Breast epithelium (tissue), 4 donors: ENCODE data around the gene SYNE2. TPM values are rescaled to one million over a fixed set of nuclear protein-coding genes. Genes with fewer than 3 reads are reported as not detected.

Experiments used
- DNase-seq, 2 donors: peaks; one replicate each; pipeline ENCODE4 v3.0.0-alpha.2; 2019; ENCODE audit warnings: low spot score in 2 of 2
- H3K27ac ChIP-seq, 2 donors: fragments of 200-600 bp; sonication (generic) in 1 of 2; one replicate each; pipeline ENCODE4 v1.5.1; 2016 to 2019; ENCODE audit warnings: mild to moderate bottlenecking in 1 of 2
- H3K27me3 ChIP-seq, 2 donors: fragments of 200-600 bp; sonication (generic) in 1 of 2; one replicate each; pipeline versions ENCODE4 v1.5.1 to v1.6.0; 2017 to 2019; ENCODE audit warnings: control low read depth in 1 of 2, mild to moderate bottlenecking in 1 of 2
- H3K36me3 ChIP-seq: fragments of 200-600 bp; one replicate; pipeline ENCODE4 v1.5.1; 2019
- H3K4me1 ChIP-seq, 2 donors: fragments of 200-600 bp; sonication (generic); one replicate each; pipeline ENCODE4 v1.5.1; 2016 to 2019; ENCODE audit warnings: control low read depth in 1 of 2
- H3K4me3 ChIP-seq, 3 donors: fragments of 200-600 bp; sonication (generic); 1 replicate in 2 of 3; 2 replicates in 1 of 3; pipeline ENCODE4 v1.5.1; 2016 to 2019; ENCODE audit warnings: mild to moderate bottlenecking in 3 of 3, moderate library complexity in 2 of 3
- H3K9me3 ChIP-seq, 2 donors: fragments of 200-600 bp; sonication (generic) in 1 of 2; one replicate each; pipeline ENCODE4 v1.5.1; 2016 to 2019; ENCODE audit warnings: control low read depth in 1 of 2
- CTCF ChIP-seq, 3 donors: fragments of 450-650 bp; IDR thresholded peaks; one replicate each; pipeline ENCODE4 v1.5.1; 2016 to 2017; ENCODE audit warnings: antibody characterized with exemption in 3 of 3, mild to moderate bottlenecking in 3 of 3, moderate library complexity in 3 of 3
- POLR2A ChIP-seq: fragments of 450-650 bp; IDR thresholded peaks from one replicate; pipeline ENCODE4 v1.6.1; 2016; ENCODE audit warnings: antibody characterized with exemption, mild to moderate bottlenecking, moderate library complexity
- POLR2AphosphoS5 ChIP-seq, 3 donors: sonication (generic); formaldehyde crosslinking; IDR thresholded peaks; one replicate each; pipeline ENCODE4 v1.6.1; 2017; ENCODE audit warnings: antibody characterized with exemption in 3 of 3
- intact Hi-C: fragments of 100-400 bp; cut with DNase I; formaldehyde crosslinking; loops from one replicate; pipeline ENCODE4 v1.15.1; 2023; ENCODE audit warnings: low total_unique reads
- total RNA-seq, 3 donors: library from RNA; depleted of rRNA; stranded (reverse); fragments of >200 nt; gene quantifications; one replicate each; pipeline ENCODE4 v1.1.0, GENCODE V29; 2016

The SYNE2 gene
- total RNA-seq, 3 donors from 2014 or later: 81.4 to 308 (median 303) TPM

DNA sequence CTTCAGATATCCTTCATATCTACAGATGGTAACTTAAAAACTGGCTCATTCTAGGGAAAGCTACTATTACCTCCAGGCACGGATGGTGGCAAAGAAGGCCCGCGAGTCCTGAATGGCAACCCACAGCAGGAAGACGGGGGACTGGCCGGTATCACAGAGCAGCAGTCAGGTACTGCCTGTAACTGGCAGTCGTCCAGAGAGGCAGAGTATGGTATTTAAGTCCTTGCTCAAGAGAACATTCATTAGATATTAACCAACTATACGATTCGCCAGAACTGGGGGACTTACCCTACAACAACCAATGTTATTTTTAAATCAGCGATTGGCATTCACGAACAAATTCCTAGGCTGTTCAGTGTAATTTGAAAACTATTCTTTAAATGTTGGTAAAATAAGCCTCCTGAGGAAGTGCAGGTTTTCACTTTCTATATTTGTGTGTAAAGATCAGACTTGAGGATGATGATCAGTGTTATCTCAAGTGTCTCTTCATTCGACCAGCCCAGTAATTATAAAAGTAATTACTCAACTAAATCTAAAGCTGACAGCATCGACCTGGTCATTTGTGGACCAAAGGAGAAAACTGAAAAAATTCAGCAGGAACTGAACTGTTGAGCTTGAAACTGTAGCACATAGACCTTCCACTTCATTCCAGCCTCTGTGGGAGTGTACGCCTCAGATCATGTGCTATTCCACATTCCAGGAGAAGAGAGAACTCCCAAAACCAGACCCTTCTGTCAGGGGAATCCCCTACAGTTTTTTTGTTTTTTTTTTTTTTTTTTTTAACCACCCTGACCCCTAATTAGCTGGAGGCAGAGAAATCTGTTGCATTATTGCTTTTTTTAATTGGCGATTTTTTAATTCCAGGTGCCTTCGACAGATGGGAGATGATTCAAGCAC lies 365.8 kb downstream of the SYNE2 start:
- no peak overlapping the region for H3K4me3 ChIP-seq
- no peaks in the 10 kb centered on the region for H3K36me3 ChIP-seq
- H3K9me3 ChIP-seq: no peaks in the 10 kb centered on the region
- intact Hi-C loops: no loop called here
- peak overlapping the region in 1 of 2 donors; percentile 13 for H3K27ac ChIP-seq
- no peak for DNase-seq
- TF ChIP-seq CTCF (IDR thresholded peaks at IDR 0.05) (no peak), POLR2AphosphoS5 (IDR thresholded peaks at IDR 0.05) (no peak), POLR2A (no peak)
- H3K27me3 ChIP-seq: no peaks in the 10 kb centered on the region
- H3K4me1 ChIP-seq: no peaks in the 10 kb centered on the region

DNA sequence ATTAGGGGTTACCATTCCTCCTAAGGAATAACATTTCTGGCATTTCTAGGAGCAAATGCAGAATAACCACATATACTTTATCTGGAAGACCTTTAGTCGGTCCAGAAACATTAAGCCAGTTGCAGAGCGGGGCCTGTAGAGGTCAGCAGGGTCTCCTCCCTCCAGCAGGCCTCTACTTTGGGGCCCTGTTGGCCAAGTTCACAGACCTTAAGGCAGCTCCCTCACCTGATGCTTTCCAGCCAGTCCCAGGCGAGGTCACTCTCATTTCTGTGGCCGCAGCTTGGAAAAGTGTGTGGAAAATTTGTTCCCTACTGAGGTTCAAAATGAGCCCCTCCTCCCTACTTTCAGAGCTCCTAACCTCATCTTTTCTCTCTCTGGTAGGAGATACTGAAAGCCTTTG lies 367.3 kb downstream of the SYNE2 start:
- intact Hi-C loops: no loop called here
- TF ChIP-seq POLR2AphosphoS5 (IDR thresholded peaks at IDR 0.05) (no peak), POLR2A (no peak), CTCF (IDR thresholded peaks at IDR 0.05) (no peak)
- no peaks in the 10 kb centered on the region for H3K4me1 ChIP-seq
- H3K36me3 ChIP-seq: no peaks in the 10 kb centered on the region
- no peak for DNase-seq
- H3K27ac ChIP-seq: no peak overlapping the region
- no peak overlapping the region for H3K4me3 ChIP-seq
- no peaks in the 10 kb centered on the region for H3K9me3 ChIP-seq
- no peaks in the 10 kb centered on the region for H3K27me3 ChIP-seq

- Histone ChIP-seq H3K36me3 (no peaks in the 10 kb centered on the region), H3K4me3 (no peak overlapping the region), H3K4me1 (no peaks in the 10 kb centered on the region), H3K27me3 (no peaks in the 10 kb centered on the region), H3K27ac (no peak overlapping the region), H3K9me3 (no peaks in the 10 kb centered on the region)
- TF ChIP-seq POLR2AphosphoS5 (IDR thresholded peaks at IDR 0.05) (no peak), CTCF (IDR thresholded peaks at IDR 0.05) (no peak), POLR2A (no peak)
- intact Hi-C loops: no loop called here
- DNase-seq: no peak
These were observed 367.7 kb downstream of the SYNE2 start for GRCh38 chr14:64220466-64220865.

DNA sequence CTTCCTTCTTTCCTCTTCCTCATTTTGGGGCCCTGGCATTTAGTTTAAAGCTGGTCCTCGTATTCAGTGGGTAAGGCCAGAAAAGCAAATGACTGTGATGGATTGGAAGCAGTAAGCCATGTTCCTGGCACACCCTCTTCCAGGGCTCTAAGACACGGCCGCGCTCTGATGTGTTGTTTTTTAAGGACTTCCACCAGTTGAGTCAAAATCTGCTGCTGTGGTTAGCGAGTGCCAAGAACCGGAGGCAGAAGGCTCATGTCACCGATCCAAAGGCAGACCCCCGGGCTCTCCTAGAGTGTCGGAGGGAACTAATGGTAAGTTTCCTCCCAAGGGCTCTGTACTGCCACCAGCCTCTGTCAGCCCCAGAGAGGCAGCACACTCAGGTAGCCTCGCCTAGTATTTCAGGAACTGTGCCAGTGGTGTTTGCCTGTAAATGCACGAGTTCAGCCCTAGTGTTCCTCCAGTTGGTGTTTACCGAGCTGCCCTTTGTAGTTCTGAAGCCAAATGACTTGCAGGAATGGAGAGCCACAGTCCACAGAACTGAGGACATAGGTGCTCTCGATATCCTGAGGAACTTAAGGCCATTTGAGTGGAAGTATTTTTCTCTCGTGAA lies 368.7 kb downstream of the SYNE2 start:
- Histone ChIP-seq H3K4me3 (no peak overlapping the region), H3K4me1 (no peaks in the 10 kb centered on the region), H3K27me3 (no peaks in the 10 kb centered on the region), H3K27ac (no peak overlapping the region), H3K9me3 (no peaks in the 10 kb centered on the region), H3K36me3 (no peaks in the 10 kb centered on the region)
- intact Hi-C loops: no loop called here
- no peak for DNase-seq
- TF ChIP-seq CTCF (IDR thresholded peaks at IDR 0.05): no peak
- no peak for TF ChIP-seq POLR2AphosphoS5 (IDR thresholded peaks at IDR 0.05)
- no peak for TF ChIP-seq POLR2A

DNA sequence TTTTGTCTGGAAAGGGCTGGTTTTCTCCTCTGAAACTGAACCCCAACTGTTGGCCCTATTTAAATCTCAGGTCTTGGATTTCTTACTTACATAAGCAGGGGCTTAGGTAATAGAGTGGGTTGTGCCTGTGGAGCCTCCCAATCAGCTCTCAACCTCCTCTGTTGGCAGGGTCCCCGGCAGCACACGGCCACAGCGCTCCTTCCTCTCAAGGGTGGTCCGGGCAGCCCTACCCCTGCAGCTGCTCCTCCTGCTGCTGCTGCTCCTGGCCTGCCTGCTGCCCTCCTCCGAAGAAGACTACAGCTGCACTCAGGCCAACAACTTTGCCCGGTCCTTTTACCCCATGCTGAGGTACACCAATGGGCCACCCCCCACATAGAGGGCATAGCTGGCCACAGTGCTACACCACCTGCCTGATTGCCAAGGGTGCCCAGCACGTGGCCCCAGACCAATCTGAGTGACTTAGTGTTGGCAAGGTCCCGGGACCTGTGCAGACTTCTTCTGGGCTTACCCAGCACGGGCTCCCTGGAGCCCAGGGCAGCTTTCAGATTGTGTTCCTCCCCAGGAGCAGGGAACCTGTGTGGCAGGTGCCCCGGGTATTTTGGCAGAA lies 372.4 kb downstream of the SYNE2 start:
- no peaks in the 10 kb centered on the region for H3K4me1 ChIP-seq
- no peak overlapping the region for H3K27ac ChIP-seq
- no peak overlapping the region for H3K4me3 ChIP-seq
- H3K36me3 ChIP-seq: no peaks in the 10 kb centered on the region
- TF ChIP-seq CTCF (IDR thresholded peaks at IDR 0.05): no peak
- no peak for TF ChIP-seq POLR2AphosphoS5 (IDR thresholded peaks at IDR 0.05)
- TF ChIP-seq POLR2A: no peak
- DNase-seq: no peak
- intact Hi-C loops: no loop called here
- no peaks in the 10 kb centered on the region for H3K9me3 ChIP-seq
- no peaks in the 10 kb centered on the region for H3K27me3 ChIP-seq
